ENCODE data around the gene DMRTB1.
"Not testable (repeated sequence)": the region's sequence is repeated elsewhere in the genome, so short reads cannot be mapped to it uniquely, and the experiment has no call there.

The DMRTB1 gene

DNA sequence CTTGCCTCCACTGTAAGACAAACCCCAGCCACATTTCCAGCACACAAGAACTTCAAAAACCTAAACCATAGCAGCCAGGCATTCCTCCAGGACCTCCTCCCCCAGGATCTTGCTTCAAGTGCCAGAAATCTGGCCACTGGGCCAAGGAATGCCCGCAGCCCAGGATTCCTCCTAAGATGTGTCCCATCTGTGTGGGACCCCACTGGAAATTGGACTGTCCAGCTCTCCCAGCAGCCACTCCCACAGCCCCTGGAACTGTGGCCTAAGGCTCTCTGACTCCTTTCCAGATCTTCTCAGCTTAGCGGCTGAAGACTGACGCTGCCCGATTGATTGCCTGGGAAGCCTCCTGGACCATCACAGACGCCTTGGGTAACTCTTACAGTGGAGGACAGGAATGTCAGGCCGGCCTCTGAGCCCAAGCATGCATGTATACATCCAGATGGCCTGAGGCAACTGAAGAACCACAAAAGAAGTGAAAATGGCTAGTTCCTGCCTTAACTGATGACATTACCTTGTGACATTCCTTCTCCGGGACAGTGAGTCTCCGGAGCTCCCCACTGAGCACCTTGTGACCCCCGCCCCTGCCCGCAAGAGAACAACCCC lies 24.7 kb upstream of the DMRTB1 start:
- not testable (repeated sequence) for DNase-seq

DNA sequence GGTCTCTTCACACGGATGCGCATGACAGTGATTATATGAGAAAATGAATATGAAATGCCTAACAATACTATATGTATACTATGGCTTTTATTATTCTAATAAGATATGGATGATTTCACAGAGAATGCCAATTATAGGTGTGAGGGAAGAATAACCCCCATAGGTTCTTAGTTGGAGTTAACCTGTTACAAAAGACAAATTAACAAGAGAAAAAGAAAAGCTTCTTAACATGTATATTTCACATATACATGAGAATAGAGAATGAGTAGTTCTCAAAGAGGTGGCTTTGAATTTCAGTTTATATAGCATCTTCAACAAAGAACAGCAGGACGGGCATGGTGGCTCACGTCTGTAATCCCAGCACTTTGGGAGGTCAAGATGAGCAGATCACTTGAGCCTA lies 24.0 kb upstream of the DMRTB1 start:
- DNase-seq = no peak

- no peak for DNase-seq
Observed at GRCh38 chr1:53438427-53439336, 20.5 kb upstream of the DMRTB1 start.

DNA sequence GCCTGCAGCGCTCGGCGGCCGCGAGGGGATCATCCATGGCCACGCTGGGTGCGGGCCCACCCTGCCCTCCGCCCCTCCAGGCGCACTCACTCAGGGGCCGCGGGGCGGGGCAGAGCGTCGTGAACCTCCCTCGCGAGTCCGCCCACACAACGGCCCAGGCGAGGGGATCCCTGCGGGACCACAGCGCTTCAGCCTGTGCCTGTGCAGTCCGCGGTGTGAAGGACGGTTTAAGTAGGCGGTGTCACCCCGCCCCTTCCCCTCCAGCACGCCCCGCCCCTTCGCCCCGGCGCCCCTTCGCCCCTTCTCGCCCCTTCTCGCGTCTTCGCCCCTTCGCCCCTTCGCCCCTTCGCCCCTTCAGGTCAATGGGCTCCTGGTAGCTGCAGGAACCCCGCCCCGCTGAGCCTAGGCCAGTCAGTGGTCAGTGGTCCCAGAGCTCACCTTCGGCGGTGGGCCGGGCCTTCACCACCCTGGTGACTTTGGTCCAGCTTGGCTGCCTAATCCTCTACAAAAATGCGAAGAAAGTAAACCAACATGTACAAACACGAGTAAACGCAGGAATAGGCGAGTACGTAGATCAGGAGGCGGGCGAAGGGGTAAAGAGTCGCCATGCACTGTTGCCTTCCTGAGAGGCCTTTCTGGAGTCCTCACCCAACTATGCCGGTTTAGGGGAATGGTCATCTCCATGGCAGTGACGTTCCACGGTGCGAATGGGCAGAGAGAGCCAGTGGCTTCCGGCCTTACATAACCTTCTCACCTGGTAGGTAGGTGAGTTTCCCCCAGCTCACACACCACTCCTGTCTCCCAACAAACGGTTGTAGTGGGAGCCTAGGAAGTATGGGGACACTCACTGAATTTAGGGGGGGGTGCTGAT lies 19.6 kb upstream of the DMRTB1 start:
- no peak for DNase-seq

GRCh38 chr1:53440633-53441032 lies 18.6 kb upstream of the DMRTB1 start:
- no peak for DNase-seq

GRCh38 chr1:53442299-53442698 lies 16.9 kb upstream of the DMRTB1 start:
- no peak for DNase-seq

GRCh38 chr1:53446051-53446450 lies 13.1 kb upstream of the DMRTB1 start:
- no peak for DNase-seq

DNA sequence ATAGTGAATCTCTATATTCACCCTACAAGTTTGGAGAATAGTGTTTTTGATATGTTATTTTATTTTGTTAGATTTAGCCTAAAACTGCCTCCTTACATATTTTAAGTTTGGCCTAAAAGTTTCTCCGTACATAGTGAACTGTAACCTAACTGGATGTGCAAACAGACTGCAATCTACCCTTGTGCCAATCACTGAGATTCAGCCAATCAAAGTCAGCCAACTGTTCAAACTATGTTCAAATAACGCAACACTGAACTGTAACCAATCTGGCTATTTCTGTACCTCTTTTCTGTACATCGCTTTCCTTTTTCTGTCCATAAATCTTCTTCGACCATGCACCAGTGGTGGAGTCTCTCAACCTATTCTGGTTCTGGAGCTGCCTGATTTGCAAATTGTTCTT lies 11.8 kb upstream of the DMRTB1 start:
- no peak for DNase-seq

GRCh38 chr1:53448241-53448841 lies 10.9 kb upstream of the DMRTB1 start:
- DNase-seq = no peak

DNA sequence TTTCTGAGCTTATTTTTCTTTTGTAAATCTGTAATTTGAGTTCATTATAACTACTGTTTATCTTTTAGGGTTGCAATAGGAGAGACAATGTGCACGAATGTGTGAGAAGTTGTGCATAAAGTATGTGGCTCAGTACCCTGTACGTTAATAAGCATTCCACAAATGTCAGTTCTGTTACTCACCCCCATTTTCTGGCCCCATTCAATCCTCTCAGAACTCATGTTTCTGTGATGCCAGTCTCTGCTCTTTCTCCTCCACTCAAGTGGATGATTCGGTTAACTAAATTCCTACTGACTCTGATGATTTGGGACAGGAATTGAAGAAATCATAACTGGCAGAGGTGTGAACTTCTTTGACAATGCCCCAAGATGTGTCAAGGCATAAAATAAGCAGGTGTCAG lies 10.2 kb upstream of the DMRTB1 start:
- DNase-seq = no peak

DNA sequence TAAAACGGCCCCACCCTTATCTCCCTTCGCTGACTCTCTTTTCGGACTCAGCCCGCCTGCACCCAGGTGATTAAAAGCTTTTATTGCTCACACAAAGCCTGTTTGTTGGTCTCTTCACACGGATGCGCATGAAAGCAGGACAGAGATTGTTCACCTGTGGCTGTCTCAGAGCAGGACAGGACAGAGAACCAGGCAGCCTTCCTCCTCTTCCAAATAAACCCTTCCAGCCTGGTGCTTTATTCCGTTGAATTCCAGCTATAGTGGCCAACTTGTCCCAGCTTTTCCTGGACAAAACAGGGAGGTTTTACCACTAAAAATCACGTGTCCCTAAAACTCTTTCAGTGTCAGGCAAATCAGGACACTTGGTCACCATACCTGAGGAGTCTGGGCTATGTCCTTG lies 9.5 kb upstream of the DMRTB1 start:
- DNase-seq = no peak

DNA sequence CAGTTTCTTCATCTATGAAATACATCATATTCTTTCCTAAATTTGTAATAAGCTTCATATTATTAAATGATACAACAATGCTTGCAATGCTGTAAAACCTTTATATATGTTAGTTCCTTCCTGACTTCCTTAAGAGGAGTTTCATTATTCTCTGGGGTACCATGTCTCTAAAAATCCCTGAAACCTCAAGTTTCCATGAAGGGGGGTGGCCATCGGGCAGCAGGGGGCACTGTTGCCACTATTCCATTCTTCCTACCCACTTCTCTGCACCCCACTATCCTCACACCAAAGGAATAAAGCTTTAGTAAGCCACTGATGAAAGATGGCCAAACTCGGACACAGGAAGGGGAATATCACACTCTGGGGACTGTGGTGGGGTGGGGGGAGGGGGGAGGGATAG lies 9.0 kb upstream of the DMRTB1 start:
- DNase-seq = no peak

DNA sequence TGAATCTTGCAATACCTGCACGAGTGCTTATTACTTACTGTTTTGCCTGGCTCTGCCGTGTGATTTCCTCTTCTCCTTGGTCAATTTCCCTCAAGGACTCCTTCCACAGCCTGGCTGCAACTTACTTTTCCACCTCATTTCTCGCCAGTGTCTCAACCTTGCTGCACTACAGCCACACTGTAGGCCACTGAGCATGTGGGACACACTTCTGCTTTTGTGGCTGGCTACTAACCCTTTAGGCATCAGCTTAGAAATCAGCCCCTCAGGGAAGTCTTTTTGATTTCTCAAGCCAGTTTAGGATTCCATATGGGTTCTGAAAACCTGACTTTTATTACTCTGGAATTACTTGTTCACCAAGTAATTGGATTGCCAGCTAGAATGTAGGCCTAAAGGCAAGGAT lies 5.2 kb upstream of the DMRTB1 start:
- DNase-seq = no peak

DNA sequence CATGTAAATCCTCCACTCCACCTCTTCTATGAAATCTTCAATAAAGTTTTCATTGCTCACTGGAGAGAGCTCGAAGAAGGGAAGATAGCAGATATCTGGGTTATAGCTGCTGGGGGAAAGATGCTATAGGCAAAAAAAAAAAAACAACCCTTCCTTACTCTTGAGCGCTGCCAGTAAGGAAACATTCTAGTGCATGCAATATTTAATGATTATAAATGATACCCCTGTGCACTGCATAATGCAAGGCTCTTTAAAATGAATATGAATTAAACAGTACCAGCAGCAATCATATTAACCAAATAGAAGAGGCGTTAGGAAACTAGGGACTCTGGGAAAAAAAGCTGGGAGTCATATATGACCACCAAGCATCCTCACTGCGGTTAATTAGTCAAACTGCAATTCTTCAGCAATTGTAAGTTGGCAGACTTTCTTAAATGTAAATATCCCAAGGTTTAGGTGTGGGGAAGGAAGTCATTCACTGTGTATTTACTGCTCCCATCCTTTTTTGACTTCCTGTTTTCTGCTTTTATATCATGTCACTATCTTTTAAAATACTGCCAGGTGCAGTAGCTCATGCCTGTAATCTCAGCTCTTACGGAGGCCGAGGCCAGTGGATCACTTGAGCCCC lies 3.7 kb upstream of the DMRTB1 start:
- DNase-seq = no peak

DNA sequence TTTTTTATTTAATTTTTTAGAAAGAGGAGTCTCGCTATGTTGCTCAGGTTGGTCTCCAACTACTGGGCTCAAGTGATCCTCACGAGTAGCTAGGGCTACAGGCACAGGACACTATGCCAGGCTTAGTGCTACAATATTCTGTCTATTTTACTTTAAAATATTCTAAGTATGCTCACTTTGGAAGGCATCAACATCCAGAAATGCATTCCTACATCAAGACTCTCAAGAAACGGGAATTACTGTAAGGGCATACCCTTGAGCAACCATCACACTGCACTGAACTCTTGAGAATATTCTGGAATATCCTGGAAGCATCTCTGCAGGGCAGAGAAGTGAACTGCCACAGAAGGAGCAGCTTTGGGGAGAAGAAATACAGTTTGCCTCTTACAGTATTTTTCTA lies 565 bp upstream of the DMRTB1 start:
- no peak for DNase-seq

DNA sequence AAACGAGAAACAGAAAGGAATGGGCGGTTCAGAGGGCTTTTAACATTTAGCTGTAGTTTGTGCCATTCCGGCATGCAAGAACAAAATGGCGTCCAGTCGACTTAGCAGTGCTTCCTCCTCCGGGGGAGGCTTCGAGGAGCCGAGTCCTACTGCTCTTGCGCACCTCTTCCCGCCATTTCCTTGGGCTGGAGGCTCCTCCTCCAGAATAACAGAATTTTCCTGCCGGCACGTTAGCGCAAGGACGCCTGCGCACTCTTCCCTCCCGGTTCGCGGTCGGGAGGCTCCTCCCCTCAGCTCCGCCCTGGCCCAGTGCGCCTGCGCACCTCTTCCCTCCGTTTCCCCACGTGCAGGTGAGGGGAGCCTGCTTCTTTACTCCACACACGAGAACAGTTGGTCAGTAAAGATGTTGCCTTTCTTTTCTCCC lies 1.0 kb downstream of the DMRTB1 start:
- DNase-seq = no peak

DNA sequence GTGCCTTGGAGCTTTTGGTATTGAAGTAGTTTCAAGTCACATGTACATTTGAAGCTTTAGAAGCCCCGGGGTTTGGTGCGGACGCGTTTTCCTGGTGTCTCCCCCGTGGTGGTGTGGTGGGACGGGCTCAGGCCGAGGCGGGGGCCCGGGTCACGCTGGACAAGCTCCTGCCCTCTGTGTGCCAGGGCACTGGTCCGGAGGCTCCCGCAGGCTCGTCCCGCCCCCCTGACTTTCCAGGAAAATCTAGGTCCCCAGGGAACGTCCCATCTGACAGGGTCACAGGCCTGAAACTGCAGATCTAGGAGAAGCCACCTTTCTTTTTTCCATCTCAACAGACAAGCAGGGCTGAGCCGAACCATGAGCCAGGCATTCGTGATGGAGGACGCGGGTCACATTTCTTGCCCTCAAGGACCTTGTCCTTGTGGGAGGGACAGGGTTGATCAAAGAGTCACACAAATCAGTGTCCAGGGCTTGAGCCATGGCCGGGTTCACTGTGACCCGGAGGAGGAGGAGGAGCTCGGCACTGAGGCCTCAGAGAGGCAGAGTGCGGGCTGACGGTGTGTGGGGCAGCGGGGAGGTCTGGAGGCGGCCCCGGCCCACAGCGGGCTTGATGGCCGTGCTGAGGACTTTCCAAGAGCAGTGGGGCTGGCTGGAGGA lies 1.6 kb downstream of the DMRTB1 start:
- DNase-seq = no peak

DNA sequence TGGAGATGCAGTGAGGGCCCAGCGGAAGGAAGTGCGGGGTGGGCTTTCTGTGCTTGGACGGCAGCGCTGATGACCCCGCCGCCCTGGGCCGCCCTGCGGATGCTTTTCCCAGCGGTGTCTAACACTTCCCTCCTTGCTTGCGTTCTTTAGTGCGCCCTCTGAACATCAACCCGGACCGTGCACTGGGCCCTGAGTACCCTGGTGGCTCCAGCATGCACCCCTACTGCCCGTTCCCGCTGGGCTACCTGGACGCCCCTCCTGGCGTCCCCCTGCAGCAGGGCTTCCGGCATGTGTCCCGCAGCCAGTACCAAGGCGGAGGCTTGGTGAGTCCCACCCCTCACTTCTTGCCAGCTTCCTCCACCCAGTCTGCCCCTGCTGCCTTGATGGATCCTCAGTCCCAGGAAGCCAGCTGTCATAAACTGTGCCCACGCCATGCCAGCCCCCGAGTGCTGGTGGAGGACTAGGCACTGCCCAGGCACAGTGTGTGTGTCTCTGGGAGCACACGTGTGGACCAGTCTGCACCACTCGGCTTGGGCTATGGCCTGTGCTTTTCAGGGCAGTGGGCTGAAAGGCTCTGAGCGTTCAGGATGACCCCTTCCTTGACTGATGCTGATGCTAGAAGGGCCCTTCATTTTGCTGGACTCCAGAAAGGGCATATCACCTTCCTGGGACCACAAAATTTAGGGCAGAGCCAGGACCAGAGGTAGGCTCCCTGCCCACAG lies 2.3 kb downstream of the DMRTB1 start:
- DNase-seq = no peak

DNA sequence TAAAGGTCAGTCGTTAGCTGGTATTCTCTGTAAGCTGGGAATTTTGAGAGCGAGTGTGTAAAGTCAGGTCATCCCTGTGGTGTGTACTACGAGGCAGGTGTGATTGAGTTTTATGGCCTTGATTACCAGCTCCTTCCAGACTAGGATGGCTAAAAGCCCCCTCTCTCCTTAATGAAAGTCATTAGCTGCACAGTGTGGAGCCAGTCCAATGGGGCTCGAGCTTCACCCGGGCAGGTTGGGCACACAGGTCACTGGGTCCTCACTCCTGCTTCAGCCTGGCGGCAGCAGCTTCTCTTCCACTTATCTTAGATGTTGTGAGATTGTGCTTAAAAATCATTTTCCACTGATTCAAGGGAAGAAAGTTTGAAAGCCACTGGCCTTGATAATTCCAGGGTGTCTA lies 3.0 kb downstream of the DMRTB1 start:
- no peak for DNase-seq

Measured in amygdala (tissue), 56 donors.